ENCODE data around the gene GPRC5C. TPM values are rescaled to one million over a fixed set of nuclear protein-coding genes. Genes with fewer than 3 reads are reported as not detected.

GPRC5C gene
- total RNA-seq, 1 donor from 2014 or later = 61.7 TPM

GRCh38 chr17:74415608-74416396 is 16.1 kb upstream of the GPRC5C start:
- H3K4me3 ChIP-seq (ENCODE audit: low read depth, low read length) = no peak overlapping the region
- TF ChIP-seq, protein P1, sequence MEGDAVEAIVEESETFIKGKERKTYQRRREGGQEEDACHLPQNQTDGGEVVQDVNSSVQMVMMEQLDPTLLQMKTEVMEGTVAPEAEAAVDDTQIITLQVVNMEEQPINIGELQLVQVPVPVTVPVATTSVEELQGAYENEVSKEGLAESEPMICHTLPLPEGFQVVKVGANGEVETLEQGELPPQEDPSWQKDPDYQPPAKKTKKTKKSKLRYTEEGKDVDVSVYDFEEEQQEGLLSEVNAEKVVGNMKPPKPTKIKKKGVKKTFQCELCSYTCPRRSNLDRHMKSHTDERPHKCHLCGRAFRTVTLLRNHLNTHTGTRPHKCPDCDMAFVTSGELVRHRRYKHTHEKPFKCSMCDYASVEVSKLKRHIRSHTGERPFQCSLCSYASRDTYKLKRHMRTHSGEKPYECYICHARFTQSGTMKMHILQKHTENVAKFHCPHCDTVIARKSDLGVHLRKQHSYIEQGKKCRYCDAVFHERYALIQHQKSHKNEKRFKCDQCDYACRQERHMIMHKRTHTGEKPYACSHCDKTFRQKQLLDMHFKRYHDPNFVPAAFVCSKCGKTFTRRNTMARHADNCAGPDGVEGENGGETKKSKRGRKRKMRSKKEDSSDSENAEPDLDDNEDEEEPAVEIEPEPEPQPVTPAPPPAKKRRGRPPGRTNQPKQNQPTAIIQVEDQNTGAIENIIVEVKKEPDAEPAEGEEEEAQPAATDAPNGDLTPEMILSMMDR (conservative IDR thresholded peaks at IDR 0.05; ENCODE audit: low read depth, low read length) = no peak
- DNase-seq (ENCODE audit: low read depth) = no peak

DNA sequence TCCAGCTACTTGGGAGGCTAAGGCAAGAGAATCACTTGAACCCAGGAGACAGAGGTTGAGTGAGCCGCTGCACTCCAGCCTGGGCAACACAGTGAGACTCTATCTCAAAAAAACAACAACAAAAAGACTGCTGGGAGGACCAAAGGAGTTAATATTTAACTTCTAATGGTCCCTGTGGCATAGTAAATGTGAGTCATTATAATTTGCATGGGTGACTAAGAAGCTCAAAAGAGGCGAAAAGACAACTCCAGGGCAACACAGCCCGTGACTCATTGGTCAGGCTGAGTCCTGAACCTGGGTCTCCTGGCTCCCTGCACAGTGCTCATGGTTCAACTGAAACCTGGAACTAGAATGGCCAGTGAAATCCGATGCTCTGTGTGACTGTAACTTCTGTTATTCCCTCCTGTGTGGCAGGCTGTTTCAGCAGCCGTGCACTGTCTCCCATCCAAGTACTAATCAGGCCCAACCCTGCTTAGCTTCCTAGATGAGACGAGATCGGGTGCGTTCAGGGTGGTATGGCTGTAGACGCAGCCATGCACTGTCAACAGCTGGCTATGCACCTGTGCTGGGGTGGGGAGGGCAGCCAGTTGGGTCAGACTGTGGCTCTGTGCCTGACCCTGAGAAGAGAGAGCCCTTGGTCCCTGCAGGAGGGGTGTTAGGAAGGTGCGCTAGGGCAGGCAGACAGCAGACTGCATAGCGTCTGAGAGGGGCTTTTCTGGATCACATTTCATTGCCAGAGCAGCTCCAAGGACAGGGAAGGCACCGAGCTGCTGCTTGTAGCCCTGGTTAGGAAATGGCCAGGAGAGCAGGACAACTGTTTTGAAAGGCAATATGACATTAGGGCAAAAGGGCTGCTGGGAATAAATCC is 14.5 kb upstream of the GPRC5C start:
- no peak overlapping the region for H3K4me3 ChIP-seq (ENCODE audit: low read depth, low read length)
- TF ChIP-seq, protein P1 (conservative IDR thresholded peaks at IDR 0.05; ENCODE audit: low read depth, low read length) = no peak
- DNase-seq (ENCODE audit: low read depth) = peak; percentile 87

DNA sequence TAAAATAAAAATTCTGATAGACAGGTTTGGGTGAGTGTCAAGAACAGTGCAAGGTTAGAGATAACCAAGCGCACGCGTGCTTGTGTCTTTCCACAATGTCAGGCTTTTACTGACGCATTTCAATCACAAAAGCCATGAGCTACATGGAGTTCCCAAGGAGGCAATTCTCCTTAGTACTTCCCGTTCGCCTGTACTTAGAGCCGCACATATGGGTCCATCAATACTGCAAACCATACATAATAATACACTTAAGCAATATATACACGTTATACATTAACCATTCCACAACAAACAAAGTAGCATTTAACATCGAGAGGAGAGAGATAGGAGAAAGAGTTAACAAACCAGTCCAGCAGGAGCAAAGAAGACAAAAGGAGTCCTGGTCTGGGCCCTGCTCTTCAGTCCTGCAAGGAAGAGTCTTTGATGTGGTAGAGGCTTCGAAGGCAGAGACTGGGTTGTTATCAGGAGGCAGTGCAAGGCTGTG is 11.9 kb upstream of the GPRC5C start:
- DNase-seq (ENCODE audit: low read depth) = no peak
- TF ChIP-seq, protein P1 (conservative IDR thresholded peaks at IDR 0.05; ENCODE audit: low read depth, low read length) = no peak
- H3K4me3 ChIP-seq (ENCODE audit: low read depth, low read length) = no peak overlapping the region

- no peak for DNase-seq (ENCODE audit: low read depth)
- TF ChIP-seq, protein P1 (conservative IDR thresholded peaks at IDR 0.05; ENCODE audit: low read depth, low read length) = no peak
- no peak overlapping the region for H3K4me3 ChIP-seq (ENCODE audit: low read depth, low read length)
Observed at GRCh38 chr17:74424117-74424516, 7.8 kb upstream of the GPRC5C start.

- TF ChIP-seq, protein P1 (conservative IDR thresholded peaks at IDR 0.05; ENCODE audit: low read depth, low read length) = no peak
- no peak for DNase-seq (ENCODE audit: low read depth)
- H3K4me3 ChIP-seq (ENCODE audit: low read depth, low read length) = no peak overlapping the region
Observed at GRCh38 chr17:74424657-74425056, 7.2 kb upstream of the GPRC5C start.

- DNase-seq (ENCODE audit: low read depth) = no peak
- H3K4me3 ChIP-seq (ENCODE audit: low read depth, low read length) = no peak overlapping the region
- TF ChIP-seq, protein P1 (conservative IDR thresholded peaks at IDR 0.05; ENCODE audit: low read depth, low read length) = no peak
Observed at GRCh38 chr17:74426551-74427047, 5.3 kb upstream of the GPRC5C start.

Data from epithelial cell of proximal tubule (primary cell).